Trophoblast cell (in vitro differentiated cells and primary cell): Measurements from ENCODE around the gene FLT1.

Experiments
- DNase-seq, 2 donors: peaks; one replicate each; pipeline ENCODE4 v3.0.0-alpha.2; 2016
- H2AFZ ChIP-seq: 2 replicates; pipeline ENCODE4 v1.6.1; 2013; ENCODE audit warnings: low read length, moderate library complexity, mild to moderate bottlenecking; ENCODE audit not compliant: insufficient read depth, poor library complexity
- H2AK5ac ChIP-seq: 2 replicates; pipeline ENCODE4 v1.6.1; 2013; ENCODE audit warnings: mild to moderate bottlenecking, low read length
- H2BK120ac ChIP-seq: 2 replicates; pipeline ENCODE4 v1.6.1; 2013; ENCODE audit warnings: low read length, mild to moderate bottlenecking, moderate library complexity; ENCODE audit not compliant: insufficient read depth, poor library complexity
- H2BK12ac ChIP-seq: 2 replicates; pipeline ENCODE4 v1.6.1; 2013; ENCODE audit warnings: mild to moderate bottlenecking, low read length, moderate library complexity
- H2BK5ac ChIP-seq: 2 replicates; pipeline ENCODE4 v1.6.1; 2013; ENCODE audit warnings: low read length, low read depth, moderate library complexity, mild to moderate bottlenecking; ENCODE audit not compliant: poor library complexity
- H3K14ac ChIP-seq: 2 replicates; pipeline ENCODE4 v1.6.1; 2013; ENCODE audit warnings: mild to moderate bottlenecking, low read length
- H3K18ac ChIP-seq: 2 replicates; pipeline ENCODE4 v1.6.1; 2013; ENCODE audit warnings: mild to moderate bottlenecking, low read length
- H3K23ac ChIP-seq: 2 replicates; pipeline ENCODE4 v1.6.1; 2013; ENCODE audit warnings: low read length
- H3K27ac ChIP-seq: 2 replicates; pipeline ENCODE4 v1.5.1; 2013; ENCODE audit warnings: low read depth, mild to moderate bottlenecking, inconsistent platforms, low read length, moderate library complexity
- H3K27me3 ChIP-seq: 2 replicates; pipeline ENCODE4 v1.6.1; 2013; ENCODE audit warnings: inconsistent platforms, mild to moderate bottlenecking, low read length, moderate library complexity; ENCODE audit not compliant: insufficient read depth
- H3K36me3 ChIP-seq, 2 experiments: 1 replicate in 1 of 2; 2 replicates in 1 of 2; pipeline ENCODE4 v1.6.1; 2013; ENCODE audit warnings: low read length in 2 of 2, mild to moderate bottlenecking in 2 of 2, moderate library complexity in 1 of 2; ENCODE audit not compliant: insufficient read depth in 2 of 2, control insufficient read depth in 1 of 2
- H3K4ac ChIP-seq: 2 replicates; pipeline ENCODE4 v1.6.1; 2013; ENCODE audit warnings: low read depth, mild to moderate bottlenecking, low read length, moderate library complexity
- H3K4me1 ChIP-seq, 2 experiments: 1 replicate in 1 of 2; 2 replicates in 1 of 2; pipeline ENCODE4 v1.6.1; 2013; ENCODE audit warnings: low read length in 2 of 2, mild to moderate bottlenecking in 2 of 2, moderate library complexity in 1 of 2; ENCODE audit not compliant: insufficient read depth in 2 of 2, control insufficient read depth in 1 of 2
- H3K4me2 ChIP-seq: 2 replicates; pipeline ENCODE4 v1.6.1; 2013; ENCODE audit warnings: inconsistent platforms, mild to moderate bottlenecking, low read length, moderate library complexity
- H3K4me3 ChIP-seq: 2 replicates; pipeline ENCODE4 v1.5.1; 2013; ENCODE audit warnings: mild to moderate bottlenecking, low read depth, low read length, inconsistent platforms
- H3K79me1 ChIP-seq: one replicate; pipeline ENCODE4 v1.6.1; 2013; ENCODE audit warnings: low read length
- H3K79me2 ChIP-seq: 2 replicates; pipeline ENCODE4 v1.6.1; 2013; ENCODE audit warnings: low read length, mild to moderate bottlenecking; ENCODE audit not compliant: control insufficient read depth, insufficient read depth, poor library complexity
- H3K9ac ChIP-seq: 2 replicates; pipeline ENCODE4 v1.6.1; 2013; ENCODE audit warnings: mild to moderate bottlenecking, low read length
- H3K9me3 ChIP-seq: 2 replicates; pipeline ENCODE4 v1.6.1; 2013; ENCODE audit warnings: low read depth, mild to moderate bottlenecking, control low read depth, inconsistent platforms, low read length; ENCODE audit not compliant: insufficient read depth
- H4K12ac ChIP-seq: 2 replicates; pipeline ENCODE4 v1.6.1; 2013; ENCODE audit warnings: low read depth, mild to moderate bottlenecking, low read length, moderate library complexity
- H4K8ac ChIP-seq: 2 replicates; pipeline ENCODE4 v1.6.1; 2013; ENCODE audit warnings: low read depth, mild to moderate bottlenecking, low read length, moderate library complexity
- H4K91ac ChIP-seq: one replicate; pipeline ENCODE4 v1.6.1; 2013; ENCODE audit warnings: low read depth, mild to moderate bottlenecking, low read length, moderate library complexity
- WGBS: extraction: QIAGEN DNeasy Blood & Tissue Kit; methylation state at CpG from one replicate; pipeline ENCODE4 v1.1.7; 2013; ENCODE audit warnings: missing lambda C conversion rate; ENCODE audit not compliant: insufficient read length, insufficient coverage; ENCODE audit errors: extremely low coverage; 5-methylcytosine and 5-hydroxymethylcytosine counted together

Gene FLT1

GRCh38 chr13:28505543-28506135 is 10.7 kb upstream of the FLT1 start:
- Histone ChIP-seq H2BK120ac (no peak overlapping the region), H3K79me2 (no peaks in the 10 kb centered on the region), H2AK5ac (no peak overlapping the region), H3K4me3 (no peak overlapping the region), H3K27ac (peak overlapping the region; percentile 11), H4K8ac (no peak overlapping the region), H3K9ac (no peak overlapping the region), H3K79me1 (peaks cover 6% of the 10 kb centered on the region), H3K14ac (no peak overlapping the region), H3K18ac (no peak overlapping the region), H3K4me2 (no peak overlapping the region), H3K36me3 (no peaks in the 10 kb centered on the region), H3K4me1 (peaks cover 12 to 19% of the 10 kb centered on the region in 2 experiments), H3K4ac (no peak overlapping the region), H2BK5ac (peak overlapping the region; percentile 1), H3K23ac (no peak overlapping the region), H3K27me3 (no peaks in the 10 kb centered on the region), H2BK12ac (no peak overlapping the region), H4K91ac (no peak overlapping the region), H2AFZ (no peak overlapping the region), H4K12ac (no peak overlapping the region), H3K9me3 (no peaks in the 10 kb centered on the region)
- DNase-seq, result peak; percentile 90 to 95
- whole genome bisulfite sequencing, result no CpG with 5 or more reads among the region's 7 CpGs

DNA sequence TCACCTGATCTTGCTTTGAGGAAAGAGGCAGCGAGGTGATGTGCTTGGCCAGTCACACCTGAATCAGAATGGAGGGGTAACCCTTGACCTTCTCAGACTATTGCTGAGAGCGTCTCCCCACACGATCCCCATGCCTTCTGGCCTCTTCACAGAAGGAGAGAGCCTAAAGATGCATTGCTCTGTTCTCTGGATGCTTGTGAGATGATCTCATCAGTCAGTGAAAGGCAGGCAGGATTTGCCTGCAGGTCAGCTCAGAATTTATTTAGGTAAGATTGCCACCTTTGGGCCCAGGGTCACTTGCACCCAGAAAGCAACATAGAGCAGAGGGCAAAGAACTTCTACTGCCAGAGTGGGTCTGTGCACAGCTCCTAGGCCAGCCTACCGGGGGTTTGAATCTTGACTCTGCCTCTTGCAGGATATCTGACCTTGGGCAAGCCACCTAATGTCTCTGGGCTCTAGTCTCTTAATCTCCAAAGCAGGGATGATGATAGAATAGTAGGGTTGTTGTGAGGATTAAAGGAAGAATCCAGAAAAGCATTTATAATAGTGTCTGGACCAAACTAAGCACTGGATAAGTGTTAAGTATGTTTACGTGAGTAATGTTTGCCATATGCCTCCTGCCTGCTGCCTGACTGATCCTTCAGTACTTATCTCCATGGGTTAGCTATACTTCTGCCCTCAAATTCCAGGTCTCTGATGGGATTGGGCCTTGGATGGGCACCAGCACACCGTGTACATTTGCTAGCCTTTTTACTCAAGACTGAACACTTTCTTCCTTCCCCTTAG is 8.4 kb upstream of the FLT1 start:
- Histone ChIP-seq H3K4me3 (no peak overlapping the region), H3K79me1 (peaks cover 6% of the 10 kb centered on the region), H3K9me3 (no peaks in the 10 kb centered on the region), H3K23ac (no peak overlapping the region), H2AFZ (no peak overlapping the region), H3K4me2 (no peak overlapping the region), H2AK5ac (peak overlapping the region; percentile 63), H3K4ac (no peak overlapping the region), H3K4me1 (peaks cover 15 to 23% of the 10 kb centered on the region in 2 experiments), H3K79me2 (no peaks in the 10 kb centered on the region), H3K27ac (peak overlapping the region; percentile 6), H3K9ac (no peak overlapping the region), H4K8ac (no peak overlapping the region), H3K27me3 (no peaks in the 10 kb centered on the region), H3K18ac (no peak overlapping the region), H3K14ac (peak overlapping the region; percentile 22), H4K12ac (no peak overlapping the region), H4K91ac (peak overlapping the region; percentile 78), H2BK120ac (peak overlapping the region; percentile 77), H3K36me3 (no peaks in the 10 kb centered on the region), H2BK12ac (peak overlapping the region; percentile 29), H2BK5ac (no peak overlapping the region)
- WGBS, result no CpG with 5 or more reads among the region's 6 CpGs
- DNase-seq, result peak in 1 of 2 donors; percentile 64

DNA sequence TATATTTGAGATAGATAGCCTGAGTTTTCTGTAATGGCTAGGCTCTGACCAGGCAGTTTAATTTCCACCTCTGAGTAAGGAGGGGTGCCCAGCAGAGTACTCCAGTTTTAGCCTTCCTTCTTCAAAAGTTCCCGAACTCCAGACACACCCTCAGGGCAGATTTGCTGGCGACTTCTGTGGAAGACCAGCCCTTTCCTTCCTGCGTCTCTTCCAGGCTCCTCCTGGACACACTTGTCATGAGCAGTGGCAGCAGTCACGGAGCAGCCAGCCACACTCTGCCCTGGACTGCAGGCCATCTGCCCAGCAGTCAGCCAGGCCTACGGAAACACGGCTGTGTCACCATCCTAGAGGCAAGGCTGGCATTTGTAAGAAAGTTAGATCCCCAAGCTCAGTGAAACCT is 6.6 kb upstream of the FLT1 start:
- Histone ChIP-seq H3K79me1 (peaks cover 6% of the 10 kb centered on the region), H3K4ac (no peak overlapping the region), H3K4me1 (peaks cover 15 to 27% of the 10 kb centered on the region in 2 experiments), H3K27me3 (peaks cover under 1% of the 10 kb centered on the region), H3K79me2 (no peaks in the 10 kb centered on the region), H3K36me3 (no peaks in the 10 kb centered on the region), H3K4me2 (no peak overlapping the region), H3K23ac (no peak overlapping the region), H4K12ac (no peak overlapping the region), H3K9me3 (no peaks in the 10 kb centered on the region), H4K91ac (no peak overlapping the region), H2BK12ac (no peak overlapping the region), H3K18ac (no peak overlapping the region), H2BK5ac (no peak overlapping the region), H3K4me3 (no peak overlapping the region), H3K9ac (no peak overlapping the region), H2BK120ac (no peak overlapping the region), H2AFZ (no peak overlapping the region), H3K27ac (peak overlapping the region; percentile 24), H3K14ac (no peak overlapping the region), H2AK5ac (no peak overlapping the region), H4K8ac (no peak overlapping the region)
- WGBS, result no CpG with 5 or more reads among the region's 6 CpGs
- peak; percentile 91 to 94 for DNase-seq

- H3K27ac ChIP-seq, result no peak overlapping the region
- H3K23ac ChIP-seq, result no peak overlapping the region
- H3K4me1 ChIP-seq, result peaks cover 20 to 35% of the 10 kb centered on the region in 2 experiments
- no peak overlapping the region for H3K9ac ChIP-seq
- H3K4ac ChIP-seq, result no peak overlapping the region
- H3K79me1 ChIP-seq, result peaks cover 7% of the 10 kb centered on the region
- H2BK5ac ChIP-seq, result no peak overlapping the region
- peaks cover 14% of the 10 kb centered on the region for H3K27me3 ChIP-seq
- H3K9me3 ChIP-seq, result peaks cover 2% of the 10 kb centered on the region
- H3K14ac ChIP-seq, result no peak overlapping the region
- no peak overlapping the region for H3K18ac ChIP-seq
- no peak for DNase-seq
- H4K12ac ChIP-seq, result no peak overlapping the region
- no peak overlapping the region for H4K91ac ChIP-seq
- no peak overlapping the region for H2BK12ac ChIP-seq
- H2AK5ac ChIP-seq, result no peak overlapping the region
- H3K4me3 ChIP-seq, result no peak overlapping the region
- no peak overlapping the region for H2BK120ac ChIP-seq
- H3K36me3 ChIP-seq, result no peaks in the 10 kb centered on the region
- H2AFZ ChIP-seq, result no peak overlapping the region
- no peak overlapping the region for H4K8ac ChIP-seq
- no CpG with 5 or more reads among the region's 5 CpGs for WGBS
- H3K79me2 ChIP-seq, result no peaks in the 10 kb centered on the region
- H3K4me2 ChIP-seq, result no peak overlapping the region
Observed at GRCh38 chr13:28499609-28500008, 4.7 kb upstream of the FLT1 start.
